K562 (cell line): ENCODE measurements around the gene PLEKHA7. TPM values are rescaled to one million over a fixed set of nuclear protein-coding genes. Genes with fewer than 3 reads are reported as not detected.
A peak's percentile ranks its signal among the peaks of the same experiment; 100 is the strongest.

ENCODE experiments used
- ARID4B ChIP-seq: sonication (generic); formaldehyde crosslinking; IDR thresholded peaks from 2 replicates; pipeline ENCODE4 v1.8.0; 2022; ENCODE audit warnings: mild to moderate bottlenecking, missing genetic modification reagents
- ARNT ChIP-seq, 2 experiments: fragments of 450-650 bp; IDR thresholded peaks; 2 replicates each; pipeline ENCODE4 v1.6.1; 2016; ENCODE audit warnings: mild to moderate bottlenecking in 1 of 2
- BACH1 ChIP-seq: fragments of 200-800 bp; sonication (Bioruptor generic); IDR thresholded peaks from 2 replicates; pipeline ENCODE4 v1.6.1; 2016; ENCODE audit warnings: missing genetic modification characterization, missing compliant biosample characterization
- BRD4 ChIP-seq: fragments of 200-600 bp; sonication (generic); IDR thresholded peaks from 2 replicates; pipeline ENCODE4 v1.6.1; 2017; ENCODE audit warnings: inconsistent platforms
- HMGN3 ChIP-seq: IDR thresholded peaks from 2 replicates; pipeline ENCODE4 v1.6.1; 2011; ENCODE audit warnings: borderline replicate concordance, low read depth, mild to moderate bottlenecking, mixed read lengths, low read length; ENCODE audit not compliant: insufficient read length; ENCODE audit errors: extremely low read depth
- ILF3 ChIP-seq: fragments of 450-650 bp; IDR thresholded peaks from 2 replicates; pipeline ENCODE4 v1.6.1; 2018; ENCODE audit warnings: antibody characterized with exemption, mild to moderate bottlenecking, moderate library complexity, borderline replicate concordance
- NELFE ChIP-seq: IDR thresholded peaks from 2 replicates; pipeline ENCODE4 v1.6.1; 2011; ENCODE audit warnings: mild to moderate bottlenecking; ENCODE audit not compliant: insufficient read depth, insufficient read length
- SFPQ ChIP-seq: fragments of 200-400 bp; formaldehyde crosslinking; IDR thresholded peaks from 2 replicates; pipeline ENCODE4 v1.6.1; 2017; ENCODE audit warnings: mild to moderate bottlenecking, low read depth, low read length, moderate library complexity
- SMAD4 ChIP-seq: fragments of 250-450 bp; sonication (Bioruptor Pico); conservative IDR thresholded peaks from 2 replicates; pipeline ENCODE4 v1.8.0; 2021; ENCODE audit warnings: inconsistent platforms, mild to moderate bottlenecking, moderate library complexity
- SMC3 ChIP-seq: conservative IDR thresholded peaks from 2 replicates; pipeline ENCODE4 v1.6.1; 2011; ENCODE audit warnings: low read depth, low read length, improper control_type of control experiment; ENCODE audit not compliant: insufficient read depth
- SPI1 ChIP-seq: IDR thresholded peaks from 2 replicates; pipeline ENCODE4 v1.6.1; 2011; ENCODE audit warnings: low read depth, low read length, control low read depth, borderline replicate concordance
- THAP7 ChIP-seq: fragments of 250-450 bp; sonication (Bioruptor Pico); IDR thresholded peaks from 2 replicates; pipeline ENCODE4 v1.5.0; 2021
- ZBTB2 ChIP-seq: fragments of 450-650 bp; IDR thresholded peaks from 2 replicates; pipeline ENCODE4 v1.6.1; 2016; ENCODE audit warnings: antibody characterized with exemption
- ZC3H8 ChIP-seq: fragments of 450-650 bp; IDR thresholded peaks from 2 replicates; pipeline ENCODE4 v1.6.1; 2017
- ZNF274 ChIP-seq: IDR thresholded peaks from 2 replicates; pipeline ENCODE4 v1.6.1; 2011; ENCODE audit warnings: low read depth, mild to moderate bottlenecking, low read length, moderate library complexity, borderline replicate concordance
- ZNF431 ChIP-seq: sonication (generic); formaldehyde crosslinking; IDR thresholded peaks from 2 replicates; pipeline ENCODE4 v1.8.0; 2022; ENCODE audit warnings: mild to moderate bottlenecking, missing genetic modification reagents
- ZNF436 ChIP-seq: fragments of 250-450, 450-650 bp; sonication (Bioruptor Pico); formaldehyde crosslinking; IDR thresholded peaks from 2 replicates; pipeline ENCODE4 v1.7.0; 2020; ENCODE audit warnings: mild to moderate bottlenecking
- ZNF717 ChIP-seq: fragments of 250-450 bp; sonication (Bioruptor Pico); IDR thresholded peaks from 2 replicates; pipeline ENCODE4 v1.5.0; 2021
- ZNF740 ChIP-seq, 3 experiments: fragments of 200-800 bp in 1 of 3; sonication (Bioruptor generic) in 1 of 3; sonication (generic) in 1 of 3; formaldehyde crosslinking in 1 of 3; IDR thresholded peaks; 2 replicates each; pipeline versions ENCODE4 v1.6.1 to v1.8.0; 2016 to 2022; ENCODE audit warnings: mild to moderate bottlenecking in 2 of 3, missing compliant biosample characterization in 2 of 3, missing genetic modification characterization in 2 of 3, missing genetic modification reagents in 1 of 3
- polyA plus RNA-seq, 8 experiments: library from polyadenylated mRNA; depleted of rRNA in 4 of 8; stranded (reverse) in 5 of 8; unstranded in 3 of 8; fragments of >200 nt; fragmentation: Nextera tagmentation in 2 of 8; fragmentation: Illumina TruSeq in 1 of 8; extraction: Ambion mirVana in 2 of 8; extraction: Trizol in 1 of 8; gene quantifications; 2 replicates each; pipeline versions ENCODE4 v1.2.1 to v1.2.3, GENCODE V29; 2011 to 2014; ENCODE audit warnings: inconsistent platforms in 1 of 8, missing spikeins in 1 of 8
- total RNA-seq, 7 experiments: library from RNA; depleted of rRNA in 6 of 7; stranded (reverse); fragments of >200 nt in 6 of 7; fragmentation: Illumina TruSeq in 2 of 7; extraction: Trizol in 2 of 7; gene quantifications; 2 replicates each; pipeline versions ENCODE4 v1.2.1 to v1.2.3, GENCODE V29; 2011 to 2021; ENCODE audit warnings: low replicate concordance in 1 of 7

PLEKHA7 gene
- total and polyA plus RNA-seq, 9 of the 15 experiments (the other 6 are each of a cell fraction or from before 2014, with no cell fraction given) = 0.06 to 0.77 (median 0.20) TPM; not detected in 1

- TF ChIP-seq ARNT (IDR thresholded peaks at IDR 0.05) (0 out of 4 replicates have a peak, but pooled peaks have one; percentile 38 to 52), HMGN3 (peak; percentile 44), ZNF436 (CRISPR knock-in tag) (no peak), ZC3H8 (no peak), BACH1 (tag) (no peak), THAP7 (CRISPR knock-in tag) (no peak), ZNF431 (CRISPR knock-in tag) (no peak), SMAD4 (CRISPR knock-in tag) (peak; percentile 94), ZNF740 (CRISPR knock-in tag; IDR thresholded peaks at IDR 0.05) (peak; percentile 81), ZNF740 (tag; IDR thresholded peaks at IDR 0.05) (peak in 1 of 2 experiments; percentile 53; a peak in 2 of 4 replicates), SPI1 (no peak), SFPQ (no peak), ILF3 (no peak), ZNF274 (peak; percentile 47; the same call in 1 of the 2 replicates), ZBTB2 (no peak), NELFE (no peak), ZNF717 (CRISPR knock-in tag) (no peak), BRD4 (no peak), SMC3 (peak; percentile 10; the same call in 1 of the 2 replicates), ARID4B (no peak)
Measured at GRCh38 chr11:16857186-16857585, 157.0 kb downstream of the PLEKHA7 start (continued).
